Measurements from ENCODE around the gene DNAAF2. TPM values are rescaled to one million over a fixed set of nuclear protein-coding genes. Genes with fewer than 3 reads are reported as not detected.

DNAAF2 gene
- total and polyA plus RNA-seq, 2 of the 13 experiments (the other 11 are each of a cell fraction or from before 2014, with no cell fraction given): 6.1 to 13.6 TPM

DNA sequence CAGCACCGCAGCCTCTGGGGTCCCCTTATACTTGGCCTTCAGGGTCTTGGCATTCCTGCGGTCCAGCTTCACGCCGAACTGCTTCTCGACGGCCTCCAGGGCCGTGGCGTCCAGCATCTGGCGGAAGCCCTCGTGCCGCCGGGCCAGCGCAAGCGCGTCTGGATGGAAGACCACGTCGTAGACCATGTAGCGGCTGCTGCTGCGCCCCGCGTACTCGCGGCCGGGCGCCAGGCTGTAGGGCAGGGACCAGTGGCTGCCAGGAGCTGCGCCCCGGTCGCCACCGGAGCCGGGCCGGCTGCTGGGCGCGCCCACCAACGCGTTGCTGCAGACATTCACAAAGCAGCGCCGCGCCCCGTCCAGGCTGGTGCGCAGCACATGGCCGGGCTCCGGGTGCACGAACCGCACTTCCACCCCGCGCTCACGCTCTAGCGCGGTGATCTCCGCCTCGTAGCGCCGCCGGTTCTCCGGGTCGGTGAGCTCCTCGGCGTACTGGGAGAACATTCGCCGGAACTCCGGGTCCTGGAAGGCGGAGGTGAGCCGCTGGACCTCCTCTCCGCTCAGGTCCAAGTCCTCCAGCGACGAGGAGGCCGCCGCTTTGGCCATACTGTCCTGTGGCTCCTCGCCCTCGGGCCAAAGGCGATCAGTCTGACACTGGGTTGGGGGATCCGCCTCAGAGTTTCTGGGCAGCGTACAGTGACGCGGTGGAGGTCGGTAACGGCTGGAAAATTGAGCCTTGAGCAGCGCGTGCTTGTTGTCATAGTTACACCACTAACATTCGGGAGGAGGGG is at the start of gene DNAAF2 (continued):
- TF ChIP-seq, protein P1, sequence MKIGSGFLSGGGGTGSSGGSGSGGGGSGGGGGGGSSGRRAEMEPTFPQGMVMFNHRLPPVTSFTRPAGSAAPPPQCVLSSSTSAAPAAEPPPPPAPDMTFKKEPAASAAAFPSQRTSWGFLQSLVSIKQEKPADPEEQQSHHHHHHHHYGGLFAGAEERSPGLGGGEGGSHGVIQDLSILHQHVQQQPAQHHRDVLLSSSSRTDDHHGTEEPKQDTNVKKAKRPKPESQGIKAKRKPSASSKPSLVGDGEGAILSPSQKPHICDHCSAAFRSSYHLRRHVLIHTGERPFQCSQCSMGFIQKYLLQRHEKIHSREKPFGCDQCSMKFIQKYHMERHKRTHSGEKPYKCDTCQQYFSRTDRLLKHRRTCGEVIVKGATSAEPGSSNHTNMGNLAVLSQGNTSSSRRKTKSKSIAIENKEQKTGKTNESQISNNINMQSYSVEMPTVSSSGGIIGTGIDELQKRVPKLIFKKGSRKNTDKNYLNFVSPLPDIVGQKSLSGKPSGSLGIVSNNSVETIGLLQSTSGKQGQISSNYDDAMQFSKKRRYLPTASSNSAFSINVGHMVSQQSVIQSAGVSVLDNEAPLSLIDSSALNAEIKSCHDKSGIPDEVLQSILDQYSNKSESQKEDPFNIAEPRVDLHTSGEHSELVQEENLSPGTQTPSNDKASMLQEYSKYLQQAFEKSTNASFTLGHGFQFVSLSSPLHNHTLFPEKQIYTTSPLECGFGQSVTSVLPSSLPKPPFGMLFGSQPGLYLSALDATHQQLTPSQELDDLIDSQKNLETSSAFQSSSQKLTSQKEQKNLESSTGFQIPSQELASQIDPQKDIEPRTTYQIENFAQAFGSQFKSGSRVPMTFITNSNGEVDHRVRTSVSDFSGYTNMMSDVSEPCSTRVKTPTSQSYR (CRISPR knock-in tag; IDR thresholded peaks at IDR 0.05; ENCODE audit: borderline replicate concordance): no peak
- 0 out of 2 replicates have a peak, but pooled peaks have one; percentile 10 for TF ChIP-seq ZFP41 (CRISPR knock-in tag; IDR thresholded peaks at IDR 0.05; ENCODE audit: borderline replicate concordance)
- TF ChIP-seq ZNF672 (CRISPR knock-in tag; IDR thresholded peaks at IDR 0.05): no peak
- TF ChIP-seq CBX5 (CRISPR knock-in tag; IDR thresholded peaks at IDR 0.05; ENCODE audit: borderline replicate concordance): no peak
- TF ChIP-seq U2AF1 (optimal IDR thresholded peaks at IDR 0.05; ENCODE audit: low read depth, low read length): no peak
- TF ChIP-seq MEF2D (CRISPR knock-in tag; IDR thresholded peaks at IDR 0.05): no peak
- TF ChIP-seq SIN3B (IDR thresholded peaks at IDR 0.05; ENCODE audit: low read length): no peak
- TF ChIP-seq, protein P2, sequence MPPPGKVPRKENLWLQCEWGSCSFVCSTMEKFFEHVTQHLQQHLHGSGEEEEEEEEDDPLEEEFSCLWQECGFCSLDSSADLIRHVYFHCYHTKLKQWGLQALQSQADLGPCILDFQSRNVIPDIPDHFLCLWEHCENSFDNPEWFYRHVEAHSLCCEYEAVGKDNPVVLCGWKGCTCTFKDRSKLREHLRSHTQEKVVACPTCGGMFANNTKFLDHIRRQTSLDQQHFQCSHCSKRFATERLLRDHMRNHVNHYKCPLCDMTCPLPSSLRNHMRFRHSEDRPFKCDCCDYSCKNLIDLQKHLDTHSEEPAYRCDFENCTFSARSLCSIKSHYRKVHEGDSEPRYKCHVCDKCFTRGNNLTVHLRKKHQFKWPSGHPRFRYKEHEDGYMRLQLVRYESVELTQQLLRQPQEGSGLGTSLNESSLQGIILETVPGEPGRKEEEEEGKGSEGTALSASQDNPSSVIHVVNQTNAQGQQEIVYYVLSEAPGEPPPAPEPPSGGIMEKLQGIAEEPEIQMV (CRISPR knock-in tag; IDR thresholded peaks at IDR 0.05; ENCODE audit: low read depth): peak; percentile 67; the same call in 1 of the 2 replicates
- TF ChIP-seq, protein P3, sequence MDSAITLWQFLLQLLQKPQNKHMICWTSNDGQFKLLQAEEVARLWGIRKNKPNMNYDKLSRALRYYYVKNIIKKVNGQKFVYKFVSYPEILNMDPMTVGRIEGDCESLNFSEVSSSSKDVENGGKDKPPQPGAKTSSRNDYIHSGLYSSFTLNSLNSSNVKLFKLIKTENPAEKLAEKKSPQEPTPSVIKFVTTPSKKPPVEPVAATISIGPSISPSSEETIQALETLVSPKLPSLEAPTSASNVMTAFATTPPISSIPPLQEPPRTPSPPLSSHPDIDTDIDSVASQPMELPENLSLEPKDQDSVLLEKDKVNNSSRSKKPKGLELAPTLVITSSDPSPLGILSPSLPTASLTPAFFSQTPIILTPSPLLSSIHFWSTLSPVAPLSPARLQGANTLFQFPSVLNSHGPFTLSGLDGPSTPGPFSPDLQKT (CRISPR knock-in tag; IDR thresholded peaks at IDR 0.05; ENCODE audit: borderline replicate concordance): no peak; the same call in 1 of the 2 replicates
- TF ChIP-seq, protein P4, sequence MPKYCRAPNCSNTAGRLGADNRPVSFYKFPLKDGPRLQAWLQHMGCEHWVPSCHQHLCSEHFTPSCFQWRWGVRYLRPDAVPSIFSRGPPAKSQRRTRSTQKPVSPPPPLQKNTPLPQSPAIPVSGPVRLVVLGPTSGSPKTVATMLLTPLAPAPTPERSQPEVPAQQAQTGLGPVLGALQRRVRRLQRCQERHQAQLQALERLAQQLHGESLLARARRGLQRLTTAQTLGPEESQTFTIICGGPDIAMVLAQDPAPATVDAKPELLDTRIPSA (CRISPR knock-in tag; IDR thresholded peaks at IDR 0.05; ENCODE audit: borderline replicate concordance): no peak
- TF ChIP-seq, protein P5, sequence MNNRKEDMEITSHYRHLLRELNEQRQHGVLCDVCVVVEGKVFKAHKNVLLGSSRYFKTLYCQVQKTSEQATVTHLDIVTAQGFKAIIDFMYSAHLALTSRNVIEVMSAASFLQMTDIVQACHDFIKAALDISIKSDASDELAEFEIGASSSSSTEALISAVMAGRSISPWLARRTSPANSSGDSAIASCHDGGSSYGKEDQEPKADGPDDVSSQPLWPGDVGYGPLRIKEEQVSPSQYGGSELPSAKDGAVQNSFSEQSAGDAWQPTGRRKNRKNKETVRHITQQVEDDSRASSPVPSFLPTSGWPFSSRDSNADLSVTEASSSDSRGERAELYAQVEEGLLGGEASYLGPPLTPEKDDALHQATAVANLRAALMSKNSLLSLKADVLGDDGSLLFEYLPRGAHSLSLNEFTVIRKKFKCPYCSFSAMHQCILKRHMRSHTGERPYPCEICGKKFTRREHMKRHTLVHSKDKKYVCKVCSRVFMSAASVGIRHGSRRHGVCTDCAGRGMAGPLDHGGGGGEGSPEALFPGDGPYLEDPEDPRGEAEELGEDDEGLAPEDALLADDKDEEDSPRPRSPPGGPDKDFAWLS (CRISPR knock-in tag; IDR thresholded peaks at IDR 0.05; ENCODE audit: borderline replicate concordance): peak; percentile 69; the same call in 1 of the 2 replicates
- peak; percentile 75; the same call in 1 of the 2 replicates for TF ChIP-seq FOXC1 (CRISPR knock-in tag; IDR thresholded peaks at IDR 0.05; ENCODE audit: borderline replicate concordance)
- no peak; the same call in 1 of the 2 replicates for TF ChIP-seq CEBPG (CRISPR knock-in tag; IDR thresholded peaks at IDR 0.05)
- TF ChIP-seq, protein P6, sequence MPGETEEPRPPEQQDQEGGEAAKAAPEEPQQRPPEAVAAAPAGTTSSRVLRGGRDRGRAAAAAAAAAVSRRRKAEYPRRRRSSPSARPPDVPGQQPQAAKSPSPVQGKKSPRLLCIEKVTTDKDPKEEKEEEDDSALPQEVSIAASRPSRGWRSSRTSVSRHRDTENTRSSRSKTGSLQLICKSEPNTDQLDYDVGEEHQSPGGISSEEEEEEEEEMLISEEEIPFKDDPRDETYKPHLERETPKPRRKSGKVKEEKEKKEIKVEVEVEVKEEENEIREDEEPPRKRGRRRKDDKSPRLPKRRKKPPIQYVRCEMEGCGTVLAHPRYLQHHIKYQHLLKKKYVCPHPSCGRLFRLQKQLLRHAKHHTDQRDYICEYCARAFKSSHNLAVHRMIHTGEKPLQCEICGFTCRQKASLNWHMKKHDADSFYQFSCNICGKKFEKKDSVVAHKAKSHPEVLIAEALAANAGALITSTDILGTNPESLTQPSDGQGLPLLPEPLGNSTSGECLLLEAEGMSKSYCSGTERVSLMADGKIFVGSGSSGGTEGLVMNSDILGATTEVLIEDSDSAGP (CRISPR knock-in tag; IDR thresholded peaks at IDR 0.05; ENCODE audit: borderline replicate concordance): 0 out of 2 replicates have a peak, but pooled peaks have one; percentile 34
- TF ChIP-seq ZNF264 (CRISPR knock-in tag; IDR thresholded peaks at IDR 0.05): no peak
